Body of pancreas (tissue), 4 donors: ENCODE measurements around the gene CCDC6. TPM values are rescaled to one million over a fixed set of nuclear protein-coding genes. Genes with fewer than 3 reads are reported as not detected.
A peak's percentile ranks its signal among the peaks of the same experiment; 100 is the strongest.
"Not testable (repeated sequence)": the region's sequence is repeated elsewhere in the genome, so short reads cannot be mapped to it uniquely, and the experiment has no call there.

Experiments
- ATAC-seq: fragments of 150-250 bp; one replicate; pipeline ENCODE4 v1.9.1; 2016
- DNase-seq, 4 donors: peaks; one replicate each; pipeline ENCODE4 v3.0.0-alpha.2; 2019
- H3K27ac ChIP-seq, 4 donors: fragments of 200-600 bp; sonication (generic); 1 replicate in 3 of 4; 2 replicates in 1 of 4; pipeline versions ENCODE4 v1.5.1 to v1.6.1; 2016 to 2019; ENCODE audit warnings: mild to moderate bottlenecking in 1 of 4, mixed read lengths in 1 of 4, moderate library complexity in 1 of 4
- H3K27me3 ChIP-seq, 2 donors: fragments of 200-600 bp; sonication (generic); one replicate each; pipeline ENCODE4 v1.6.0; 2016; ENCODE audit warnings: mild to moderate bottlenecking in 1 of 2
- H3K36me3 ChIP-seq, 2 donors: fragments of 200-600 bp; sonication (generic); replicated peaks in 1 of 2; 2 replicates each; pipeline ENCODE4 v1.5.1; 2016; ENCODE audit warnings: low read depth in 2 of 2; ENCODE audit not compliant: insufficient read depth in 1 of 2
- H3K4me1 ChIP-seq: fragments of 200-600 bp; sonication (generic); one replicate; pipeline ENCODE4 v1.6.0; 2016
- H3K4me3 ChIP-seq, 2 donors: fragments of 200-600 bp; sonication (generic); 1 replicate in 1 of 2; 2 replicates in 1 of 2; pipeline ENCODE4 v1.5.1; 2016 to 2019
- H3K9me3 ChIP-seq, 3 donors: fragments of 200-600 bp; sonication (generic); 1 replicate in 2 of 3; 2 replicates in 1 of 3; pipeline ENCODE4 v1.5.1; 2016
- CTCF ChIP-seq, 7 experiments: fragments of 450-650 bp in 4 of 7; fragments of 200-600 bp in 3 of 7; sonication (generic) in 3 of 7; IDR thresholded peaks; one replicate each; pipeline ENCODE4 v1.5.1; 2016 to 2019; ENCODE audit warnings: antibody characterized with exemption in 7 of 7
- POLR2A ChIP-seq, 3 donors: fragments of 450-650 bp; IDR thresholded peaks; one replicate each; pipeline ENCODE4 v1.6.1; 2016; ENCODE audit warnings: antibody characterized with exemption in 3 of 3, mild to moderate bottlenecking in 2 of 3
- WGBS, 2 donors: methylation state at CpG; one replicate each; pipeline ENCODE4 v1.1.5; 2017; 5-methylcytosine and 5-hydroxymethylcytosine counted together
- intact Hi-C: fragments of 100-400 bp; cut with DNase I; formaldehyde crosslinking; loops from one replicate; pipeline ENCODE4 v1.15.1; 2023
- total RNA-seq, 2 donors: library from RNA; depleted of rRNA; stranded (reverse); fragments of >200 nt; gene quantifications; one replicate each; pipeline ENCODE4 v1.1.0, GENCODE V29; 2016

Gene CCDC6
- total RNA-seq, 2 donors from 2014 or later: 26.7 to 35.8 TPM

DNA sequence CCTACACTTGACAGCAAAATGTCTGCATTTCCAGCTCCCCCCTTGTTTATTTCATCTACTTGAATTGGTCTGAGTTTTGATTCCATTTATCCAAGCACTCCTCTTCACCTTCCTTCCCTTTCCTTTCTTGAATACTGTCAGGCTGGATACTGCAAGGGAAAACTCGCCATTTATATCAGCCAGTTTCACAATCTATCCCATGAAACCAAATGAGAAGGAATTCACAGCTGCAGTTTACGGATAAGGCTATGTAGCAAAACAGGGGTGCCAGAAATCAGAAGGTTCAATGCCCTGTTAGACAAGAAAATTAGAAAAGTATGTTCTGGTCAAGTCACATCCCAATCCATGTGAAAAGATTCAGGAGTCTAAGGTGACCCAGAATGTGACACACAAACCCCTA, 28.1 kb downstream of the CCDC6 start:
- intact Hi-C loops: no loop called here
- 57 to 71% methylated on average over 2 of the region's 2 CpGs for WGBS, 2 donors

DNA sequence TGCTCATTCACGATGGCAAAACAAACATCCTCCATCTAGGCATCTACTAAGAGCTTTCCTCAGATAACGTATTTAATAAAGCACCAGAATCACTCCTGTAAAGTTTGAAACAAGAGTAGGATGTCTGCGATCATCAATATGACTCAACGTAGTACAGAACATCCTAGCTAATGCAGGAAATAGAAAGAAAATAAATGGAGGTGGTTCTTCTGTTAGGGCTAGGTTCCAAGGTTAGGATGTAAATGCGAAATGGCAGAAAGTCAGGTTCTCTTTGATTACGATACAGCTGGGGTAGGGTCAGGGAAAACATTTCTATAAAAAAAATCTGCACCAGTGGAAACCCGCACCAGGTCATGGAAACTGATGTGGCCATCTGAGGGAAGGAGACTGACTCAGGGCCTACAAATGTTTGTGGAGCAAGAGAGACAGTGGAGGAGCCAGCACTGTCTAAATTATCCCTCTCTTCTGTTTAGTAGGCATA, 29.1 kb downstream of the CCDC6 start:
- H3K27ac ChIP-seq: no peak overlapping the region
- ATAC-seq: no peak
- TF ChIP-seq CTCF (IDR thresholded peaks at IDR 0.05): no peak
- no peak for TF ChIP-seq POLR2A (IDR thresholded peaks at IDR 0.05)

More for the DNA sequence above, 28.1 kb downstream of the CCDC6 start:
- TF ChIP-seq POLR2A (IDR thresholded peaks at IDR 0.05) (no peak), CTCF (IDR thresholded peaks at IDR 0.05) (no peak)
- DNase-seq (no peak), ATAC-seq (no peak)
- Histone ChIP-seq H3K27ac (no peak overlapping the region), H3K4me3 (no peak overlapping the region), H3K4me1 (peaks cover 62% of the 10 kb centered on the region), H3K27me3 (no peaks in the 10 kb centered on the region), H3K9me3 (no peaks in the 10 kb centered on the region), H3K36me3 (no peaks in the 10 kb centered on the region)

DNA sequence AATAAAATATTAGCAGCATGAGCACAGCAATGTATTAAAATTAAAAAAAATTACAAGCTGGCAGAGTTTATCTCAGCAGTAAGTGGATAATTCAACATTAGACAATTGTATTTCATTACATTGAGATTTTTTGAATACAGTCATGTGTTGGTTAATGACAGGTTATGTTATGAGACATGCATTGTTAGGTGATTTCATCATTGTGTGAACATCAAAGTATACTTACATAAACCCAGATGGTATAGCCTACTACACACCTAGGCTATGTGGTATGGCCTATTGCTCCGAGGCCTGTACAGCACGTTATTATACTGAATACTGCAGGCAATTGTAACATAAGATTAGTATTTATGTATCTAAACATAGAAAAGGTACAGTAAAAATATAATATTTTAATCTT, 29.7 kb downstream of the CCDC6 start:
- intact Hi-C loops: no loop called here
- TF ChIP-seq CTCF (IDR thresholded peaks at IDR 0.05): no peak
- TF ChIP-seq POLR2A (IDR thresholded peaks at IDR 0.05): no peak
- DNase-seq: no peak
- H3K27me3 ChIP-seq: no peaks in the 10 kb centered on the region
- H3K9me3 ChIP-seq: no peaks in the 10 kb centered on the region
- H3K4me3 ChIP-seq: no peak overlapping the region
- 65% methylated on average over 2 of the region's 2 CpGs for WGBS, 2 donors
- ATAC-seq: no peak
- H3K36me3 ChIP-seq: no peaks in the 10 kb centered on the region
- no peak overlapping the region for H3K27ac ChIP-seq
- H3K4me1 ChIP-seq: peaks cover 78% of the 10 kb centered on the region

More for the DNA sequence above, 29.1 kb downstream of the CCDC6 start:
- Histone ChIP-seq H3K27me3 (no peaks in the 10 kb centered on the region), H3K4me3 (no peak overlapping the region), H3K36me3 (no peaks in the 10 kb centered on the region), H3K4me1 (peaks cover 73% of the 10 kb centered on the region), H3K9me3 (no peaks in the 10 kb centered on the region)
- no peak for DNase-seq
- intact Hi-C loops: no loop called here
- WGBS, 2 donors: 74% methylated on average over 7 of the region's 7 CpGs

DNA sequence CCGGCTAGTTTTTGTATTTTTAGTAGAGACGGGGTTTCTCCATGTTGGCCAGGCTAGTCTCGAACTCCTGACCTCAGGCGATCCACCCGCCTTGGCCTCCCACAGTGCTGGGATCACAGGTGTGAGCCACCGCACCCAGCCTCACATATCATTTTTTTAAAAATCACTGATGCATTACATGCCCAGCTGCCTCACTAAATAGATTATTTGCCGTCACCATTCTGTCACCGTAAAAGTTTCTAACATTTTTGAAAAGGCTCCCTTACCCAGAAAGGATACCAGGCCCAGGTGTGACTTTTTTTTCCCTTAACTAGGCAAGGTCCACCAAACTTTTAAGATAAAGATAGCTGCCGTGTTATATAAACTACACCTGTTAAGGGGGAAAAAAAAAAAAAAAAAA, 30.1 kb downstream of the CCDC6 start:
- H3K36me3 ChIP-seq, H3K9me3 ChIP-seq, H3K27me3 ChIP-seq, intact Hi-C loops, H3K4me3 ChIP-seq, DNase-seq, H3K27ac ChIP-seq, ATAC-seq: not testable (repeated sequence)
- WGBS, 2 donors: 61 to 72% methylated on average over 9 of the region's 9 CpGs
- H3K4me1 ChIP-seq: peaks cover 79% of the 10 kb centered on the region

GRCh38 chr10:59873896-59874295, 32.5 kb downstream of the CCDC6 start:
- intact Hi-C loops: no loop called here
- 55 to 57% methylated on average over 4 of the region's 4 CpGs for WGBS, 2 donors
- H3K36me3 ChIP-seq: no peaks in the 10 kb centered on the region
- no peak for TF ChIP-seq CTCF (IDR thresholded peaks at IDR 0.05)
- TF ChIP-seq POLR2A (IDR thresholded peaks at IDR 0.05): no peak
- no peak overlapping the region for H3K4me3 ChIP-seq
- DNase-seq: no peak
- H3K27ac ChIP-seq: peak overlapping the region in 1 of 4 donors; percentile 23
- peaks cover 69% of the 10 kb centered on the region for H3K4me1 ChIP-seq
- H3K9me3 ChIP-seq: no peaks in the 10 kb centered on the region
- no peaks in the 10 kb centered on the region for H3K27me3 ChIP-seq
- no peak for ATAC-seq
